Measurements from ENCODE around the gene ADAMTS18. TPM values are rescaled to one million over a fixed set of nuclear protein-coding genes. Genes with fewer than 3 reads are reported as not detected.

Gene ADAMTS18
- total RNA-seq, 1 donor from 2014 or later: 5.5 TPM

GRCh38 chr16:77396461-77396860, 38.4 kb downstream of the ADAMTS18 start:
- DNase-seq (ENCODE audit: low read depth, low spot score): no peak

- no peak for DNase-seq (ENCODE audit: low read depth, low spot score)
Measured at GRCh38 chr16:77394699-77395098, 40.1 kb downstream of the ADAMTS18 start.

GRCh38 chr16:77393955-77394354, 40.9 kb downstream of the ADAMTS18 start:
- DNase-seq (ENCODE audit: low read depth, low spot score): no peak

GRCh38 chr16:77387815-77388209, 47.0 kb downstream of the ADAMTS18 start:
- no peak for DNase-seq (ENCODE audit: low read depth, low spot score)

- DNase-seq (ENCODE audit: low read depth, low spot score): no peak
Measured at GRCh38 chr16:77386831-77387814, 47.7 kb downstream of the ADAMTS18 start.

GRCh38 chr16:77385481-77385880, 49.4 kb downstream of the ADAMTS18 start:
- DNase-seq (ENCODE audit: low read depth, low spot score): no peak

GRCh38 chr16:77383606-77384187, 51.1 kb downstream of the ADAMTS18 start:
- no peak for DNase-seq (ENCODE audit: low read depth, low spot score)

GRCh38 chr16:77376358-77376757, 58.5 kb downstream of the ADAMTS18 start:
- no peak for DNase-seq (ENCODE audit: low read depth, low spot score)

- DNase-seq (ENCODE audit: low read depth, low spot score): no peak
Measured at GRCh38 chr16:77375396-77375795, 59.4 kb downstream of the ADAMTS18 start.

GRCh38 chr16:77374384-77374783, 60.5 kb downstream of the ADAMTS18 start:
- no peak for DNase-seq (ENCODE audit: low read depth, low spot score)

- no peak for DNase-seq (ENCODE audit: low read depth, low spot score)
Measured at GRCh38 chr16:77373726-77374125, 61.1 kb downstream of the ADAMTS18 start.

- no peak for DNase-seq (ENCODE audit: low read depth, low spot score)
Measured at GRCh38 chr16:77364770-77365169, 70.1 kb downstream of the ADAMTS18 start.

GRCh38 chr16:77359065-77359502, 75.8 kb downstream of the ADAMTS18 start:
- DNase-seq (ENCODE audit: low read depth, low spot score): peak; percentile 4

- DNase-seq (ENCODE audit: low read depth, low spot score): no peak
Measured at GRCh38 chr16:77353587-77354263, 81.1 kb downstream of the ADAMTS18 start.

- DNase-seq (ENCODE audit: low read depth, low spot score): no peak
Measured at GRCh38 chr16:77344341-77344740, 90.5 kb downstream of the ADAMTS18 start.

GRCh38 chr16:77336637-77337036, 98.2 kb downstream of the ADAMTS18 start:
- no peak for DNase-seq (ENCODE audit: low read depth, low spot score)

GRCh38 chr16:77335652-77336234, 99.1 kb downstream of the ADAMTS18 start:
- no peak for DNase-seq (ENCODE audit: low read depth, low spot score)

- DNase-seq (ENCODE audit: low read depth, low spot score): no peak
Measured at GRCh38 chr16:77332792-77333191, 102.0 kb downstream of the ADAMTS18 start.

- DNase-seq (ENCODE audit: low read depth, low spot score): no peak
Measured at GRCh38 chr16:77331802-77332586, 102.8 kb downstream of the ADAMTS18 start.

GRCh38 chr16:77331043-77331442, 103.8 kb downstream of the ADAMTS18 start:
- no peak for DNase-seq (ENCODE audit: low read depth, low spot score)

Measured in pulmonary artery endothelial cell (primary cell).